H9 (cell line): ENCODE results near the gene SDHAF4. TPM values are rescaled to one million over a fixed set of nuclear protein-coding genes. Genes with fewer than 3 reads are reported as not detected.

Experiments used
- DNase-seq: peaks from one replicate; pipeline ENCODE4 v3.0.0-alpha.2; 2017
- H2AFZ ChIP-seq: one replicate; pipeline ENCODE4 v1.6.1; 2013; ENCODE audit warnings: mild to moderate bottlenecking, low read length, control low read depth, moderate library complexity
- H2AK5ac ChIP-seq: 2 replicates; pipeline ENCODE4 v1.6.1; 2013; ENCODE audit warnings: low read length, control low read depth, mixed read lengths; ENCODE audit not compliant: insufficient read length
- H2BK120ac ChIP-seq: one replicate; pipeline ENCODE4 v1.6.1; 2013; ENCODE audit warnings: low read depth, mild to moderate bottlenecking, low read length, control low read depth, inconsistent platforms; ENCODE audit not compliant: poor library complexity, severe bottlenecking
- H2BK12ac ChIP-seq: 2 replicates; pipeline ENCODE4 v1.6.1; 2013; ENCODE audit warnings: low read length, control low read depth, mixed read lengths, low read depth; ENCODE audit not compliant: insufficient read length
- H2BK15ac ChIP-seq: 2 replicates; pipeline ENCODE4 v1.6.1; 2013; ENCODE audit warnings: low read depth, low read length, control low read depth
- H2BK20ac ChIP-seq: one replicate; pipeline ENCODE4 v1.6.1; 2013; ENCODE audit warnings: low read depth, mild to moderate bottlenecking, low read length, control low read depth, inconsistent platforms; ENCODE audit not compliant: poor library complexity, severe bottlenecking
- H2BK5ac ChIP-seq: 2 replicates; pipeline ENCODE4 v1.6.1; 2013; ENCODE audit warnings: low read length, control low read depth, mixed read lengths; ENCODE audit not compliant: insufficient read length
- H3K14ac ChIP-seq: 2 replicates; pipeline ENCODE4 v1.6.1; 2013; ENCODE audit warnings: low read length, control low read depth; ENCODE audit not compliant: insufficient read depth
- H3K18ac ChIP-seq: 2 replicates; pipeline ENCODE4 v1.6.1; 2013; ENCODE audit warnings: low read depth, mild to moderate bottlenecking, mixed read lengths, low read length, control low read depth; ENCODE audit not compliant: insufficient read length
- H3K23ac ChIP-seq: 2 replicates; pipeline ENCODE4 v1.6.1; 2013; ENCODE audit warnings: low read length, control low read depth, mixed read lengths, low read depth; ENCODE audit not compliant: insufficient read length
- H3K23me2 ChIP-seq: 2 replicates; pipeline ENCODE4 v1.6.1; 2013; ENCODE audit warnings: low read depth, mild to moderate bottlenecking, mixed read lengths, low read length, control low read depth; ENCODE audit not compliant: insufficient read length, poor library complexity, severe bottlenecking
- H3K27ac ChIP-seq: 2 replicates; pipeline ENCODE4 v1.5.1; 2013; ENCODE audit warnings: low read length, control low read depth, mixed read lengths, low read depth; ENCODE audit not compliant: insufficient read length
- H3K27me3 ChIP-seq: 2 replicates; pipeline ENCODE4 v1.6.1; 2013; ENCODE audit warnings: low read length, control low read depth, inconsistent platforms; ENCODE audit not compliant: insufficient read depth
- H3K4ac ChIP-seq: 2 replicates; pipeline ENCODE4 v1.6.1; 2013; ENCODE audit warnings: low read depth, mild to moderate bottlenecking, control low read depth, inconsistent platforms, low read length, moderate library complexity
- H3K4me1 ChIP-seq: 2 replicates; pipeline ENCODE4 v1.6.1; 2013; ENCODE audit warnings: low read length, control low read depth, inconsistent platforms; ENCODE audit not compliant: insufficient read depth
- H3K4me2 ChIP-seq: 2 replicates; pipeline ENCODE4 v1.6.1; 2013; ENCODE audit warnings: low read length, control low read depth, mixed read lengths; ENCODE audit not compliant: insufficient read length, insufficient read depth
- H3K56ac ChIP-seq: 2 replicates; pipeline ENCODE4 v1.6.1; 2013; ENCODE audit warnings: low read depth, mild to moderate bottlenecking, mixed read lengths, low read length, control low read depth; ENCODE audit not compliant: insufficient read length
- H3K79me1 ChIP-seq: 2 replicates; pipeline ENCODE4 v1.6.1; 2013; ENCODE audit warnings: low read depth, mild to moderate bottlenecking, moderate library complexity, low read length, control low read depth, inconsistent platforms; ENCODE audit not compliant: insufficient read depth, poor library complexity, severe bottlenecking
- H3K79me2 ChIP-seq: 2 replicates; pipeline ENCODE4 v1.6.1; 2013; ENCODE audit warnings: low read length, control low read depth, inconsistent platforms; ENCODE audit not compliant: insufficient read depth
- H3K9ac ChIP-seq: 2 replicates; pipeline ENCODE4 v1.6.1; 2013; ENCODE audit warnings: low read length, control low read depth, mixed read lengths; ENCODE audit not compliant: insufficient read length; ENCODE audit errors: extremely low read depth
- H3K9me3 ChIP-seq: one replicate; pipeline ENCODE4 v1.6.1; 2013; ENCODE audit warnings: low read depth, low read length, inconsistent platforms; ENCODE audit not compliant: control insufficient read depth
- H3T11ph ChIP-seq: one replicate; pipeline ENCODE4 v1.6.1; 2013; ENCODE audit warnings: mild to moderate bottlenecking, low read length, control low read depth, inconsistent platforms
- H4K20me1 ChIP-seq: one replicate; pipeline ENCODE4 v1.6.1; 2013; ENCODE audit not compliant: control insufficient read depth, insufficient read length, insufficient read depth
- H4K5ac ChIP-seq: 2 replicates; pipeline ENCODE4 v1.6.1; 2013; ENCODE audit warnings: low read depth, mild to moderate bottlenecking, mixed read lengths, low read length, control low read depth; ENCODE audit not compliant: insufficient read length
- H4K8ac ChIP-seq: replicated peaks from 2 replicates; pipeline ENCODE4 v1.6.1; 2013; ENCODE audit warnings: low read length, control low read depth, mixed read lengths, low read depth; ENCODE audit not compliant: insufficient read length
- H4K91ac ChIP-seq: 2 replicates; pipeline ENCODE4 v1.6.1; 2013; ENCODE audit warnings: low read depth, mild to moderate bottlenecking, moderate library complexity, mixed read lengths, low read length, control low read depth; ENCODE audit not compliant: insufficient read length
- H3K27ac Mint-ChIP-seq, 3 experiments: 2 replicates in 2 of 3; 3 replicates in 1 of 3; pipeline ENCODE4 v1.8.0; 2020 to 2021; ENCODE audit warnings: mixed read lengths in 3 of 3, mild to moderate bottlenecking in 1 of 3, moderate library complexity in 1 of 3
- H3K27me3 Mint-ChIP-seq: 2 replicates; pipeline ENCODE4 v1.8.0; 2021; ENCODE audit warnings: low read depth, mild to moderate bottlenecking, moderate library complexity, mixed read lengths
- H3K36me3 Mint-ChIP-seq, 3 experiments: 2 replicates in 2 of 3; 3 replicates in 1 of 3; pipeline ENCODE4 v1.8.0; 2020 to 2021; ENCODE audit warnings: low read depth in 3 of 3, mixed read lengths in 3 of 3; ENCODE audit not compliant: insufficient read depth in 1 of 3
- H3K4me1 Mint-ChIP-seq, 2 experiments: 2 replicates each; pipeline ENCODE4 v1.8.0; 2020; ENCODE audit warnings: mixed read lengths in 2 of 2
- H3K4me3 Mint-ChIP-seq, 2 experiments: 2 replicates in 1 of 2; 3 replicates in 1 of 2; pipeline ENCODE4 v1.8.0; 2020 to 2021; ENCODE audit warnings: mild to moderate bottlenecking in 2 of 2, mixed read lengths in 2 of 2, moderate library complexity in 1 of 2
- H3K9me3 Mint-ChIP-seq, 2 experiments: 2 replicates in 1 of 2; 3 replicates in 1 of 2; pipeline ENCODE4 v1.8.0; 2020; ENCODE audit warnings: mild to moderate bottlenecking in 2 of 2, mixed read lengths in 2 of 2, moderate library complexity in 1 of 2
- CTCF ChIP-seq: fragments of 200-600 bp; sonication (generic); conservative IDR thresholded peaks from 3 replicates; pipeline ENCODE4 v1.8.0; 2021; ENCODE audit warnings: antibody characterized with exemption, mild to moderate bottlenecking
- WGBS: extraction: QIAGEN DNeasy Blood & Tissue Kit; methylation state at CpG from one replicate; pipeline ENCODE4 v1.1.7; 2013; ENCODE audit warnings: missing lambda C conversion rate, low lambda C conversion rate, mixed read lengths; ENCODE audit not compliant: insufficient read length; ENCODE audit errors: extremely low coverage; 5-methylcytosine and 5-hydroxymethylcytosine counted together
- total RNA-seq: library from RNA; stranded (reverse); gene quantifications from 2 replicates; pipeline ENCODE4 v1.2.1, GENCODE V29; 2021

The SDHAF4 gene
- total RNA-seq, 1 experiment from 2014 or later, result 9.2 TPM

GRCh38 chr6:70575899-70576495 is 9.3 kb downstream of the SDHAF4 start:
- Histone ChIP-seq H3K4ac (no peak overlapping the region), H2AK5ac (no peak overlapping the region), H3K9me3 (no peaks in the 10 kb centered on the region), H4K20me1 (no peaks in the 10 kb centered on the region), H3T11ph (no peak overlapping the region), H3K56ac (no peak overlapping the region), H2AFZ (no peak overlapping the region), H2BK5ac (no peak overlapping the region), H3K27me3 (no peaks in the 10 kb centered on the region; the same call in 1 of the 2 replicates), H2BK20ac (no peak overlapping the region), H2BK120ac (no peak overlapping the region), H3K79me1 (no peaks in the 10 kb centered on the region), H4K91ac (no peak overlapping the region), H4K8ac (no peak overlapping the region), H4K5ac (no peak overlapping the region), H3K23ac (no peak overlapping the region), H2BK15ac (no peak overlapping the region), H3K14ac (peak overlapping the region; percentile 24; the same call in 1 of the 2 replicates), H3K4me1 (no peaks in the 10 kb centered on the region), H3K27ac (no peak overlapping the region), H2BK12ac (no peak overlapping the region), H3K23me2 (no peaks in the 10 kb centered on the region), H3K79me2 (no peaks in the 10 kb centered on the region), H3K18ac (no peak overlapping the region), H3K4me2 (no peak overlapping the region), H3K9ac (no peak overlapping the region)
- no peaks in the 10 kb centered on the region for H3K27me3 Mint-ChIP-seq
- WGBS, result no CpG with 5 or more reads among the region's 7 CpGs
- TF ChIP-seq CTCF, result no peak
- no peak overlapping the region for H3K4me3 Mint-ChIP-seq
- H3K36me3 Mint-ChIP-seq, result peaks cover 2 to 26% (median 10%) of the 10 kb centered on the region in 3 experiments; a peak in 6 of 7 replicates
- peaks cover 5 to 6% of the 10 kb centered on the region in 2 experiments; a peak in 2 of 4 replicates for H3K4me1 Mint-ChIP-seq
- H3K9me3 Mint-ChIP-seq, result no peaks in the 10 kb centered on the region
- H3K27ac Mint-ChIP-seq, result no peak overlapping the region; a peak in 1 of 7 replicates
- no peak for DNase-seq
